H1 (cell line): ENCODE results near the gene MRPL54. TPM values are rescaled to one million over a fixed set of nuclear protein-coding genes. Genes with fewer than 3 reads are reported as not detected.

Experiments used
- CTCF ChIA-PET: fragments of 300-600 bp; sonication (Branson Sonifier 250); formaldehyde crosslinking; loops from one replicate; lab custom pipeline; 2021; ENCODE audit not compliant: partially characterized antibody; lab: Charles Lee
- POLR2A ChIA-PET: fragments of 300-600 bp; sonication (Branson Sonifier 250); formaldehyde crosslinking; loops from one replicate; lab custom pipeline; 2021; ENCODE audit warnings: inconsistent platforms; ENCODE audit not compliant: partially characterized antibody; lab: Charles Lee
- DNase-seq, 2 experiments: peaks; one replicate each; pipeline versions ENCODE4 v3.0.0 to v3.0.0-alpha.2; 2010 to 2022; ENCODE audit warnings: low spot score in 2 of 2, low read depth in 1 of 2, mixed read lengths in 1 of 2
- FAIRE-seq: peaks from 2 replicates; lab custom pipeline; 2011; peaks lifted over from hg19 to GRCh38; lab: Jason Lieb, UNC
- H2AFZ ChIP-seq: 2 replicates; pipeline ENCODE4 v1.8.1; 2012; ENCODE audit warnings: low read length, inconsistent platforms
- H2AK5ac ChIP-seq: 2 replicates; pipeline ENCODE4 v1.6.1; 2013; ENCODE audit warnings: low read depth, low read length
- H2BK120ac ChIP-seq: replicated peaks from 2 replicates; pipeline ENCODE3; 2013; ENCODE audit warnings: low read depth, low read length, inconsistent platforms
- H2BK12ac ChIP-seq: 2 replicates; pipeline ENCODE4 v1.6.1; 2013; ENCODE audit warnings: low read depth, low read length
- H2BK15ac ChIP-seq: 2 replicates; pipeline ENCODE4 v1.6.1; 2013; ENCODE audit warnings: low read length
- H2BK20ac ChIP-seq: 2 replicates; pipeline ENCODE4 v1.6.1; 2013; ENCODE audit warnings: low read length
- H2BK5ac ChIP-seq: 2 replicates; pipeline ENCODE4 v1.6.1; 2013; ENCODE audit warnings: low read depth, low read length
- H3K14ac ChIP-seq: 2 replicates; pipeline ENCODE4 v1.6.1; 2013; ENCODE audit warnings: inconsistent platforms; ENCODE audit not compliant: insufficient read length
- H3K18ac ChIP-seq: 2 replicates; pipeline ENCODE4 v1.6.1; 2013; ENCODE audit warnings: low read length; ENCODE audit errors: extremely low read depth
- H3K23ac ChIP-seq: 2 replicates; pipeline ENCODE4 v1.6.1; 2013; ENCODE audit warnings: inconsistent platforms; ENCODE audit not compliant: insufficient read length
- H3K23me2 ChIP-seq: 2 replicates; pipeline ENCODE4 v1.6.1; 2013; ENCODE audit warnings: low read depth, low read length
- H3K27ac ChIP-seq: 2 replicates; pipeline ENCODE4 v1.6.1; 2011; ENCODE audit warnings: low read depth, low read length, inconsistent platforms
- H3K27me3 ChIP-seq, 4 experiments: replicated peaks in 1 of 4; 1 replicate in 1 of 4; 2 replicates in 3 of 4; pipeline versions ENCODE4 v1.6.1 to v1.8.1; 2011 to 2013; ENCODE audit warnings: low read length in 3 of 4, mild to moderate bottlenecking in 3 of 4, inconsistent platforms in 2 of 4, mixed read lengths in 2 of 4, moderate library complexity in 1 of 4; ENCODE audit not compliant: control insufficient read depth in 3 of 4, insufficient read depth in 3 of 4; ENCODE audit errors: extremely low read depth in 1 of 4
- H3K36me3 ChIP-seq, 4 experiments: 2 replicates each; pipeline versions ENCODE4 v1.6.1 to v1.8.1; 2011 to 2013; ENCODE audit warnings: mild to moderate bottlenecking in 4 of 4, low read length in 3 of 4, moderate library complexity in 2 of 4, control low read depth in 1 of 4, inconsistent platforms in 1 of 4; ENCODE audit not compliant: insufficient read depth in 4 of 4, control insufficient read depth in 2 of 4
- H3K4ac ChIP-seq: replicated peaks from 2 replicates; pipeline ENCODE3; 2013; ENCODE audit warnings: low read length, low read depth, mixed read lengths, inconsistent platforms; ENCODE audit not compliant: insufficient read length
- H3K4me1 ChIP-seq, 4 experiments: replicated peaks in 1 of 4; 1 replicate in 1 of 4; 2 replicates in 3 of 4; pipeline versions ENCODE4 v1.6.1 to v1.8.1; 2011 to 2013; ENCODE audit warnings: low read length in 3 of 4, inconsistent platforms in 2 of 4, mixed read lengths in 1 of 4; ENCODE audit not compliant: insufficient read depth in 4 of 4, control insufficient read depth in 3 of 4
- H3K4me2 ChIP-seq, 2 experiments: 2 replicates each; pipeline versions ENCODE4 v1.6.1 to v1.8.1; 2011 to 2013; ENCODE audit warnings: low read depth in 2 of 2, low read length in 2 of 2, control low read depth in 1 of 2, inconsistent platforms in 1 of 2, mild to moderate bottlenecking in 1 of 2; ENCODE audit not compliant: insufficient read depth in 1 of 2
- H3K4me3 ChIP-seq, 4 experiments: fragments of 200-600, 300-600 bp in 1 of 4; sonication (generic), shearing (Covaris generic), sonication (Bioruptor Twin) in 1 of 4; 2 replicates each; pipeline versions ENCODE4 v1.5.1 to v1.8.1; 2011 to 2016; ENCODE audit warnings: low read length in 4 of 4, low read depth in 3 of 4, control low read depth in 2 of 4, inconsistent platforms in 2 of 4, mild to moderate bottlenecking in 2 of 4, mixed read lengths in 1 of 4, moderate library complexity in 1 of 4; ENCODE audit not compliant: insufficient read depth in 2 of 4; ENCODE audit errors: extremely low read depth in 1 of 4
- H3K56ac ChIP-seq: replicated peaks from 2 replicates; pipeline ENCODE3; 2013; ENCODE audit warnings: low read depth, mild to moderate bottlenecking, mixed read lengths, low read length, inconsistent platforms; ENCODE audit not compliant: insufficient read length
- H3K79me1 ChIP-seq: 2 replicates; pipeline ENCODE4 v1.6.1; 2013; ENCODE audit warnings: low read depth, low read length, control low read depth
- H3K79me2 ChIP-seq, 2 experiments: 2 replicates each; pipeline versions ENCODE4 v1.6.1 to v1.8.1; 2012 to 2013; ENCODE audit warnings: low read length in 2 of 2, mild to moderate bottlenecking in 2 of 2, inconsistent platforms in 1 of 2; ENCODE audit not compliant: insufficient read depth in 2 of 2, control insufficient read depth in 1 of 2
- H3K9ac ChIP-seq, 4 experiments: replicated peaks in 1 of 4; 1 replicate in 1 of 4; 2 replicates in 3 of 4; pipeline versions ENCODE4 v1.6.1 to v1.8.1; 2011 to 2013; ENCODE audit warnings: low read depth in 3 of 4, low read length in 3 of 4, control low read depth in 2 of 4, mild to moderate bottlenecking in 2 of 4, moderate library complexity in 2 of 4, inconsistent platforms in 1 of 4; ENCODE audit errors: extremely low read depth in 1 of 4
- H3K9me3 ChIP-seq, 2 experiments: 2 replicates each; pipeline versions ENCODE4 v1.6.1 to v1.8.1; 2012 to 2013; ENCODE audit warnings: mild to moderate bottlenecking in 2 of 2, moderate library complexity in 2 of 2, control low read depth in 1 of 2, inconsistent platforms in 1 of 2, low read depth in 1 of 2, low read length in 1 of 2, mixed read lengths in 1 of 2; ENCODE audit not compliant: insufficient read depth in 2 of 2
- H4K20me1 ChIP-seq, 2 experiments: replicated peaks in 1 of 2; 2 replicates each; pipeline versions ENCODE3 to v1.8.1; 2011 to 2013; ENCODE audit warnings: inconsistent platforms in 2 of 2, low read length in 2 of 2, mild to moderate bottlenecking in 1 of 2; ENCODE audit not compliant: insufficient read depth in 2 of 2, control insufficient read depth in 1 of 2
- H4K5ac ChIP-seq: 2 replicates; pipeline ENCODE4 v1.6.1; 2013; ENCODE audit warnings: low read length, low read depth, mixed read lengths, inconsistent platforms; ENCODE audit not compliant: insufficient read length
- H4K8ac ChIP-seq: 2 replicates; pipeline ENCODE4 v1.8.0; 2013; ENCODE audit warnings: mild to moderate bottlenecking, moderate library complexity, low read length, inconsistent platforms; ENCODE audit not compliant: insufficient read depth; ENCODE audit errors: extremely low read depth
- H4K91ac ChIP-seq: replicated peaks from 2 replicates; pipeline ENCODE3; 2013; ENCODE audit warnings: low read length, mixed read lengths, inconsistent platforms; ENCODE audit not compliant: insufficient read length
- CREB1 ChIP-seq: IDR thresholded peaks from 2 replicates; pipeline ENCODE4 v1.6.1; 2012; ENCODE audit warnings: inconsistent platforms
- KDM1A ChIP-seq: fragments of 200-600, 300-600 bp; sonication (generic); IDR thresholded peaks from 2 replicates; pipeline ENCODE4 v1.7.1; 2016; ENCODE audit warnings: mild to moderate bottlenecking, low read length, borderline replicate concordance
- RFX5 ChIP-seq: IDR thresholded peaks from 2 replicates; pipeline ENCODE4 v1.6.1; 2011; ENCODE audit warnings: low read depth, low read length, improper control_type of control experiment, borderline replicate concordance
- SUZ12 ChIP-seq: fragments of 200-600 bp; sonication (generic); IDR thresholded peaks from 2 replicates; pipeline ENCODE4 v1.6.1; 2012; ENCODE audit warnings: mild to moderate bottlenecking, inconsistent platforms, low read length, moderate library complexity, mixed read lengths
- WGBS, 2 experiments: shearing (Covaris generic) in 1 of 2; methylation state at CpG; one replicate each; pipeline versions ENCODE4 v1.1.6 to v1.1.7; 2013 to 2015; ENCODE audit warnings: low lambda C conversion rate in 2 of 2, mixed read lengths in 2 of 2, inconsistent platforms in 1 of 2, low coverage in 1 of 2, missing lambda C conversion rate in 1 of 2; ENCODE audit not compliant: insufficient replicate concordance in 2 of 2, insufficient coverage in 1 of 2, insufficient read length in 1 of 2; ENCODE audit errors: extremely low coverage in 1 of 2, missing lambda C conversion rate in 1 of 2; 5-methylcytosine and 5-hydroxymethylcytosine counted together
- polyA plus RNA-seq, 7 experiments: library from polyadenylated mRNA; depleted of rRNA in 3 of 7; stranded (reverse) in 5 of 7; unstranded in 2 of 7; fragments of >200 nt in 5 of 7; fragments of 200-250 nt in 2 of 7; gene quantifications; 1 replicate in 5 of 7; 2 replicates in 1 of 7; 4 replicates in 1 of 7; pipeline versions ENCODE4 v1.2.1 to v1.2.3, GENCODE V29; 2011 to 2013; ENCODE audit warnings: missing spikeins in 2 of 7, mixed read lengths in 2 of 7
- total RNA-seq: library from RNA; stranded (reverse); fragmentation: NEBNext Ultra II Directional; extraction: Animal tissue kit (Norgen Biotek cat#: 25700); gene quantifications from 2 replicates; pipeline ENCODE4 v1.2.1, GENCODE V29; 2021

MRPL54 gene
- total and polyA plus RNA-seq, 2 of the 8 experiments (the other 6 are each of a cell fraction or from before 2014, with no cell fraction given), result 63.8 to 72.8 TPM

GRCh38 chr19:3785451-3785937, 23.0 kb downstream of the MRPL54 start:
- peak overlapping the region; percentile 90; the same call in 1 of the 2 replicates for H3K18ac ChIP-seq
- no peaks in the 10 kb centered on the region for H4K20me1 ChIP-seq
- H3K79me2 ChIP-seq, result no peaks in the 10 kb centered on the region
- peak overlapping the region; percentile 88; the same call in 1 of the 2 replicates for H4K8ac ChIP-seq
- no peak overlapping the region; the same call in 1 of the 2 replicates for H2AFZ ChIP-seq
- H3K9me3 ChIP-seq, result peaks cover 17 to 22% of the 10 kb centered on the region in 2 experiments
- no peak for DNase-seq
- peak overlapping the region in 1 of 4 experiments; percentile 71; a peak in 2 of 7 replicates for H3K9ac ChIP-seq
- H3K79me1 ChIP-seq, result no peaks in the 10 kb centered on the region
- peaks cover 0 to 9% (median 1%) of the 10 kb centered on the region in 4 experiments; a peak in 3 of 7 replicates for H3K4me1 ChIP-seq
- peak overlapping the region; percentile 78 for H3K4ac ChIP-seq
- peak overlapping the region; percentile 80; the same call in 1 of the 2 replicates for H2BK12ac ChIP-seq
- H2BK5ac ChIP-seq, result peak overlapping the region; percentile 44; the same call in 1 of the 2 replicates
- peaks cover 7% of the 10 kb centered on the region; the same call in 1 of the 2 replicates for H3K23me2 ChIP-seq
- POLR2A ChIA-PET, result interaction anchor here (0.8 to 4.4 kb wide), 5 partner anchors 13 to 202 kb away, joined by 3 to 19 read pairs (median 3); partner anchors contain the start of genes APBA3, EEF2, MRPL54 and NMRK2
- H2AK5ac ChIP-seq, result no peak overlapping the region; the same call in 1 of the 2 replicates
- H3K4me3 ChIP-seq, result peak overlapping the region; percentile 48 to 95 (median 66)
- CTCF ChIA-PET, result interaction anchor here (0.6 to 1.1 kb wide), 2 partner anchors 33 to 431 kb away, joined by 3 read pairs; no protein-coding TSS in a partner anchor
- H2BK15ac ChIP-seq, result no peak overlapping the region
- H3K4me2 ChIP-seq, result peak overlapping the region; percentile 73 to 74
- TF ChIP-seq KDM1A, result peak; percentile 22; the same call in 1 of the 2 replicates
- no peak for TF ChIP-seq RFX5
- peak; percentile 27; the same call in 1 of the 2 replicates for TF ChIP-seq CREB1
- TF ChIP-seq SUZ12, result peak; percentile 59; the same call in 1 of the 2 replicates
- peak overlapping the region; percentile 74 for H4K91ac ChIP-seq
- peaks cover 0 to 14% (median 3%) of the 10 kb centered on the region in 4 experiments; a peak in 2 of 8 replicates for H3K36me3 ChIP-seq
- H3K27me3 ChIP-seq, result peaks cover 0 to 17% (median 7%) of the 10 kb centered on the region in 4 experiments; a peak in 6 of 7 replicates
- peak overlapping the region; percentile 90 for H2BK120ac ChIP-seq
- FAIRE-seq, result no peak
- no peak overlapping the region for H3K27ac ChIP-seq
- WGBS, 2 experiments, result 7% methylated on average over 41 of the region's 47 CpGs; no CpG with 5 or more reads in 1 of the 2 experiments
- H3K23ac ChIP-seq, result no peak overlapping the region
- H3K14ac ChIP-seq, result no peak overlapping the region
- 0 out of 2 replicates have a peak overlapping the region, but pooled peaks have one; percentile 80 for H2BK20ac ChIP-seq
- H4K5ac ChIP-seq, result no peak overlapping the region
- peak overlapping the region; percentile 39 for H3K56ac ChIP-seq
